Suppressor macrophage (primary cell): ENCODE data around the gene NFATC4.
"Not testable (repeated sequence)": the region's sequence is repeated elsewhere in the genome, so short reads cannot be mapped to it uniquely, and the experiment has no call there.

Source experiments
- DNase-seq, 4 experiments: peaks; one replicate each; pipeline ENCODE4 v3.0.0-alpha.2; 2020 to 2022

The NFATC4 gene

DNA sequence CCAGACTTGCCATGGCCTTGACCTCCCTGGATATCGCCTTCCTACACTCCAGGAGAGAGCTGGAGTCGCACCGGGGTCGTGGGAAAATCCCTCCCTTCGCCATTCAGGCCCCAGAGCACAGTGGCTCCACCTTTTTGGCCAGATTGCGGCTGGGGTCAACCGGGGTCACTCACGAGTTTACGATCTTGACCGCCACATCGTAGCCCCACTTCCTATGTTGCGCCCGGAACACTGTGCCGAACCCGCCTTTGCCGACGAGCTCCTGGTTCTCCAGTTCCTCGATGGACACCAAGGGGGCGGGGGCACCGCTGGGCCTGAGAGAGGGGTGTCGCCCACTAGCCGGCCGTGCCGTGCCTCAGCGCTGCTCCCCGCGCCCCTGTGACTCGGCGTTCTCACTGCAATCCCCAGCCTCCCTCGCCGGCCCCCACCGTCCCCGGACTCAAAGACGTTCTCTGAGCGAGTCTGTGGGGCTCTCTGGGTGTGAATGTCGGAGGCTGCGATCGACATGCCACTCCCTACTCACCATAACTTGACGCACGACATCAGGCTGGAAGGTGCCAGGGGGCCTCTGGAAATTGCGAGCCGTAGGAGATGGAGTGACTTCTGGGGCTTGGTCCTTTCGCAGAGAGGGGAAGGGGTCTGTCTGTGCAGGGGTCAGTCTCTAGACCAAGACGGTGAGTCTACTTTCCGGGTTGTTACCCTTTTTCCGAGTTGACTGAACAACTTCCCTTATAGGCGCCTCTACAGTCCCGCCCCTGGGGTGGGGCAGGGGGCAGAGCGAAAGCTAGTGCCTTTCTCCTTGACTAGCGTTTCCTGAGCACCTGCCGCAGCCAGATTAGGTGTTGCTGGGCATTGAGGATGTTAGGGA, 28.5 kb upstream of the NFATC4 start, which contains the start of gene RIPK3:
Gene RIPK3 (minus strand): TSS at position 708 of the 868 bp plus-strand sequence. CDS start 165 bp downstream, at position 543.
- DNase-seq: peak; percentile 69 to 85 (median 76)

DNA sequence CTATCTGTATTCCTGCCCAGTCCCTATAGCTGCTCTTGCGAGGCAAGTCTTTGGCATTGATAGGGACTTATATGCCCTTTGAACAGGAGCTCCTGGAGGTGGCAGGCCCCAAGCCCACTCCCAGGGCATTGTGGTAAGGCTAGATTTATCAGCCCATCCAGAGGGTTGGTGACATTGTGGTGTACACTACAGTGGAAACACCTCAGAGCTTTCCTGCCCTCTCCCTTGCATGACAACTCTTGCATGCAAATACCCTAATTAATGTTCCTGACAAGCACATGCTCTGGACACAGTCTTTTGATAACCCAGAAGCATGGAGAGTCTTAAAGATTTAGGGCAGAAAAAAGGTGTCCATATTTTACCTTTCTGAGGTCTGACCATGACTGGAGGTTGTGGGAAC, 27.4 kb upstream of the NFATC4 start:
- DNase-seq: no peak

DNA sequence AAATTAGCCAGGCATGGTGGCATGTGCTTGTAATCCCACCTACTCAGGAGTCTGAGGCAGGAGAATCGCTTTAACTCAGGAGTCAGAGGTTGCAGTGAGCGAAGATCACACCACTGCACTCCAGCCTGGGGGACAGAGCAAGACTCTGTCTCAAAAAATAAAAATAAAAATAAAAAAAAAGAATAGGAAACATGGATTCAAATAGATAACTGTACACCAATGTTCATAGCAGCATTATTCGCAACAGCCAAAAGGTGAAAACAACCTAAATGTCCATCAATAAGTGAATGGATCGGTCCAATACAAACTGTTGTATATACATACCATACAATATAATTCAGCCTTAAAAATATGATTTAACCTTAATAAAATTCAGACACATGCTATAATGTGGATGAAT, 25.1 kb upstream of the NFATC4 start:
- DNase-seq: no peak

DNA sequence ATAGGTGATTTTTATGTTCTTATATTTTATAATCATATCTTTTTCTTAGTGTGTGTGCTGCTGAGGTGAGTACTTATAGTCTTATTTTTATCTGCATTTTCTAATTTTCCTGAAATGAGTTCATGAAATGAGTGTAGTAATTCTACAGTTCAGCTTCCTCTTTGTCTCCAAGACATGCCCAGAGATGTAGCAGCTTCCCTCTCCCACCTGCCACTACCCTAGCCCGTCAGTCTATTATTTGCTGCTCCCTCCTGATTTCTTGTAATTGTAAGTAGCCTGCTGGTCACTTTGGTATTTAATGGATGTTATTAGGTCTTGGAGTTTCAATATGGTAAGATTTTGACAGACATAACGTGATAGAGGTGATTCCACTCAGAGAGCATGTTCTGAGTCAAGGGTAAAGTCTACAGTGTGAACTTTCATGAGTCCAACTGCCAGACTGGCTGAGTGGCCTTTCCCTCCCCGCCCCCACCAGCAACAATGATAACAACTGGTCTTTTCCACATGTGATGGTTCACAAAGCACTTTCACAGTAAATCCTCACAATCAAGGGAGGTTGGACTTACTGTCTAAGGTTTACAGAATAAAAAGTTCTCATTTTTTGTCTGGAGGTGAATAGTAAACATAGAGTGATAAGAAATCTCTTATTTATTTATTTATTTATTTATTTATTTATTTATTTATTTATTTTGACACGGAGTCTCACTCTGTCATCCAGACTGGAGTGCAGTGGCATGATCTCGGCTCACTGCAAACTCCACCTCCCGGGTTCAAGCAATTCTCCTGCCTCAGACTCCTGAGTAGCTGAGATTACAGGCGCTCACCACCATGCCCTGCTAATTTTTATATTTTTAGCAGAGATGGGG, 24.0 kb upstream of the NFATC4 start:
- DNase-seq: peak in 1 of 4 experiments; percentile 32

DNA sequence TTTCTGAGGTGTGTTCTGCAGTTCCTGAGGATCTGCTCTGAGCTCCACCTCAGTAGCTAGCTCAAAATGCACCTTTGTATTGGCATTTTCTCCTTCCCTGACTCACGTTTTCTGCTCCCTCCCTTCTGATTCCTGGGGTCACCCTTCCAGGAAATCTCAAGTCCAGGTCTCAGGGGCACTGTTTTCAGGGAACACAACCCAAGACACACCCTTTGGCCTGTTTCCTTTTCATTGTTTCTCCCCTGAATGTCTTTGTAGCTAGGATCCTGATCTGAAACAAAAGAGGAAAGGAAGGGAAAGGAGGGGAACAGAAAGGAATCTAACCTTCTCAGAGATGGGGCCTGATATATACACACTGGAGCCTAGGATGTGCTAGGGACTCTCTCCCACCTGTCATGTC, 20.9 kb upstream of the NFATC4 start:
- DNase-seq: no peak

DNA sequence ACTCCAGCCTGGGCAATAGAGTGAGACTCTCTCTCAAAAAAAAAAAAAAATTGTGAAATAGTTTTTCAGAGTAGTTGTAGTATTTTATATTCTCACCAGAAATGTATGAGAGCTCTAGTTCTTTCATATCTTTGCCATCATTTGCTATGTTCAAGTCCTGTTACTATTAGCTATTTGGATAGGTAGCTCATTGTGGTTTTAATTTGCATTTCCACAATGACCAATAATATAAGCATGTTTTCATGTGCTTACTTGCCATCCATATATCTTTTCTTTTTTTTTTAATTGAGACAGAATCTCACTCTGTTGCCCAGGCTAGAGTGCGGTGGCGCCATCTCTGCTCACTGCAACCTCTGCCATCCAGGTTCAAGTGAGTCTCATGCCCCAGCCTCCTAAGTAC, 19.8 kb upstream of the NFATC4 start:
- DNase-seq: no peak

DNA sequence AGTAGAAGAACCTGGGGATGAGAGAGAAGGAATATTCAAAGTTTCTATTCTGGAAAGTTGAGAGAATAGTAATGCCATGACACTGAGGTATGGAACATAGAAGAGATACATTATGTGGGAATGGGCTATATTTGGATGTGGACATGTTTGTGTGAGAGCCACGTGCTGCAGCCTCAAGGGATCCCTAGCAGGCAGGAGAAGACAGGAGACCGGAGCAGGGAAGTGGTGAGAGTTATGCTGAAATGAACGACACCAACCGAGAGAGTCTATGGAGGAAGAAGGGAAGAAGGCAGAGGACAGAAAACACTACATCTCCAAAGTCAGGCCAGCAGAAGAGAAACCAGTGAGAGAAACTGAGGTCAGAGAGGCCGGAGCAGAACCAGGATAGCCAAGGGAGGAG, 18.2 kb upstream of the NFATC4 start:
- DNase-seq: no peak

DNA sequence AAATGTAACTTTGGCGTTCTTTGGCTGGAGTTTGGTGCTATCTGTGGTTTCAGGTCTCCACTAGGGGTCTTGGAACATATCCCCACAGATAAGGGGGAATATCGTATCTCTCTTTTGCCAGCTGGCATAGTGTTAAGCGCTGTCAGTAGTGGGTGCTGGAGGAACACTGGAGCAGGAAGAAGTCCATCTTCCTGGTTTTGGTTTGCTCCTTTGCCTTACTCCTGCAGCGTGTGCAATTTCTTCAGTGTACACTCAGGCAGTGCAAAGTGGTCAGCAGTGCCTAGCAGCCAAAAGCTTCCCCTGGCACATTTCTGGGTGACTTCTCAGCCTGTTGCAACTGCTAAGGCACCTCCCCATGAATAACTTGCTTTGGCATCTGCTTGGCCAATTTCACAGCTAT, 16.5 kb upstream of the NFATC4 start:
- peak; percentile 62 to 79 (median 74) for DNase-seq

DNA sequence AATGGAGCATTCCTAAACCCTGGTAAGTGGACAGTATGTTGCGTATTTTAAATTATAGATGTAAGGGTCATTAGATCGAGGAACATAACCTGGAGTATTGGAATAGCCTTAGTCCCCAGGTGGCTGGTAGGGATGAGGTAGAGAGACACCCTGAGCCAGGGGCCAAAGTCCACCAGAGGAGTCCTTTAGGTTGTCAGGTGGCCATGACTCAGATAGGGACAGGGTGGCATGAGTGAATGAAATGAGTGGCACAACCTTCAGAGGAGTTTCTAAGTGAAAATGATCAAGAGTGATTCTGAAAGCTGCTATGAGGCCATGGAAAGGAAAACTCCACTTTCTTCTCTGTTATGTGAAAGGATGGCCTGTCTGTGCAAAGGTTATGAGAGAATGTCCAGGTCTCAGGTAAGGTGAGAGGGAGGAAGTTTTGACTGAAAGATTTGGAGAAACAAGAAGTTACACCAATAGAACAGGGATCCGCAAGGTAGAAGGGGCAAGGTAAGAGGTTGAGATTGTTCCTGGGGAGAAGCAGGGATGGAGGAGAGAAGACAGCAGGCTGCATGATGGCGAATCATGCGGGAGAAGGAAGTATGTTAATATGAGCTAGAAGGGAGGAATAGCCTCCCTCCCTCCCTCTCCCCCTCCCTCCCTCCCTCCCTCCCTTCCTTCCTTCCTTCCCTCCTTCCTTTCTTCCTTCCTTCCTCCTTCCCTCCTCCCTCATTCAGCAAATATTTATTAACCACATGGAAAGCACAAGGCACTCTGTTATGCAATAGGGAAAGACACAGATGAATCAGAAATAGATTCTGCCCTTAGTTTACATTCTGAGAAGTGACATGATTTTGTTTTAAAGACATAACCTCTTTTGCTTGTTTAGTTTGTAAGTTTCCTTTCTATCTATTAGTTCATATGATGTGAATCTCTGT, 14.2 kb upstream of the NFATC4 start:
- peak in 2 of 4 experiments; percentile 57 to 63 for DNase-seq

DNA sequence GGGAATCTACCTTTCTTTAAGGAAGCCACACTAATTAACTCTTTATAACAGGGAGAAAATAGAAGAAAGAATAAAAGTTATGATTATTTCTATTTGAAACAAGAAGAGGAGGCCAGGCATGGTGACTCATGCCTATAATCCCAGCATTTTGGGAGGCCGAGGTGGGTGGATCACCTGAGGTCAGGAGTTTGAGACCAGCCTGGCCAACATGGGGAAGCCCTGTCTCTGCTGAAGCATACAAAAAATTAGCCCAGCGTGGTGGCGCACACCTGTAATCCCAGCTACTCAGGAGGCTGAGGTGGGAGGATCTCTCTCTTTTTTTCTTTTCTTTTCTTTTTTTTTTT, 13.5 kb upstream of the NFATC4 start:
- DNase-seq: not testable (repeated sequence)

DNA sequence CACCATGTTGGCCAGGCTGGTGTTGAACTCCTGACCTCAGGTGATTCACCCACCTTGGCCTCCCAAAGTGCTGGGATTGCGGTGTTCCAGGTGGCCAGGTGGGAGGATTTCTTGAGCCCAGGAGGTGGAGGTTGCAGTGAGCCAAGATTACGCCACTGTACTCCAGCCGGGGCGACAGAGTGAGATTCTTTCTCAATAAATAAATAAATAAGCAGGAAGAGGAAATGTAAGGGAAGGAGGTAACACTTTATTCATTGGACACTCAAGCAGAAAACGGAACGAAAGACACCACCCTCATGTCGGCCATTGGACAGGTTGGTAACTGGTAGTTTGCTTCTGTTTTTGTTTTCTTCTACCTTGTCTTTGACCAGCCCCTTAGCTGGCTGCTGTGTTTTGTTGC, 13.0 kb upstream of the NFATC4 start:
- no peak for DNase-seq

DNA sequence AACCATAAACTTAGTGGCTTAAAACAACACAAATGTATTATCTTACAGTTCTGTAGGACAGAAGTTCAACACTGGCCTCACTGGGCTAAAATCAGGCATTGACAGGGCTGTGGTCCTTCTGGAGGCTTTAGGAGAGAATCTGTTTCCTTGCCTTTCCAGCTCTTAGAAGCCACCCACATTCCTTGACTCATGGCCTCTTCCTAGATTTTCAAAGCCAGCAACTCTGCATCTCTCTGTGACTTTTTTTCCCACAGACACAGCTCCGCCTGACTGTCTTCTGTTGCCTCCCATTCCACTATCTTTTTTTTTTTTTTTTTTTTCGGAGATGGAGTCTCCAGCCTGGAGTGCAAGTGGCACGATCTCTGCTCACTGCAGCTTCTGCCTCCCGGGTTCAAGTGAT, 11.8 kb upstream of the NFATC4 start:
- DNase-seq: no peak

DNA sequence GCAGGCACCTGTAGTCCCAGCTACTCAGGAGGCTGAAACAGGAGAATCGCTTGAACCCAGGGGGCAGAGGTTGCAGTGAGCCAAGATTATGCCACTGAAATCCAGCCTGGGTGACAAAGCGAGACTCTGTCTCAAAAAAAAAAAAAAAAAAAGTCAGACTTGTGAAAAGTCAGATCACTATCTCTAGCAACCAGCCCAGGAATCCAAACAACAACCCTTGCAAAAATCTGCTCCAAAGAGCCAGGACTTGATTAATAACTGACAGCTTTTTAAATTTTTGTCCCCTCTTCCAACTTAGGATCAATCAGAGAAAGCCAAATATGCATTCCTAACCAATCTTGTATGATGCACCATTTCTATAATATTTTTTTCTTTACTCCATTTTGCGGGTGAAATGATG, 7.7 kb upstream of the NFATC4 start:
- no peak for DNase-seq

DNA sequence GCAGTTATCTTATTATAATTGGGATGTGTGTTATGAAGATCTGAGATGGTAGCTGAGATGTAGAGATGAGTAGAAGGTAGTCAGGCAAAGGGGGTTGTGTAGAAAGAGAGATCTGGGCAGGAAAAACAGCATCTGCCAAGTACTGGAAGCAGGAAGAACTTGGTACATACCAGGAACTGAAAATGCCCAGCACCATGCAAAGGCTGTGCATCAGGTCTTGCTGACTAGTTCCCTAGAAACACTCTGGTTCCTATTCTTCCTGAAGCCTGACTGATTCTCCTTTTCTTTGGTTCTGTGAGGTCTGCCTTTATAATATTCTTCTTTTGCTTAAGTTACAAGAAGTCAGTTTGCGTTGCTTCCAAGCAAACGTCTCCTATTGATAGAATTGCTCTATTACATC, 6.7 kb upstream of the NFATC4 start:
- DNase-seq: peak; percentile 44 to 77 (median 65)

DNA sequence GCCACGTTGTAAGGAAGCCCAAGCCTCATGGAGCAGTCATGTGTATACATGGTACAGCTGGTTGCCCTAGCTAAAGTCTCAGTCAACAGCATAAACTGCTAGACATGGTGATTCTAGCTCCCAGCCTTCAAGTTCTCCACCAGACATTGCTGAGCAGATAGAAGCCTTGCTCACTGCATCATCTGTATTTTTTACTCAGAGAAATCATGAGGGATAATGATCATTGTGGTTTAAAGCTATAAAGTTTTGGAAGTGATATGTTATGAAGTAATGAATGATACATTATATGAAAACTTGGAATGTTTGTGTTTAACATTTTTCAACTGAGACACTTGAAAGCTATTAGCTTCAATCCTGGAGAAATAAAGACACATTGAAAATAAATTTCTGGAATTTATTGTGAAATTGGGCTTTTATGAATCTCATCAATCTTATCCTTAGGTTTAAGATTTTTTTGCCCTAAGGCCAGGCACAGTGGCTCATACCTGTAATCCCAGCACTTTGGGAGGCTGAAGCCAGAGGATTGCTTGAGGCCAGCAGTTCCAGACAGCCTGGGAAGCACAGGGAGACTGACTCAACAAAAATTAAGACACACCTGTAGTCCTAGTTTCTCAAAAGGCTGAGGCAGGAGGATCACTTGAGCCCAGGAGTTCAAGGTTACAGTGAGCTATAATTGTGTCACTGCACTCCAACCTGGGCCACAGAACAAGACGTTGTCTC, 5.6 kb upstream of the NFATC4 start:
- DNase-seq: no peak

DNA sequence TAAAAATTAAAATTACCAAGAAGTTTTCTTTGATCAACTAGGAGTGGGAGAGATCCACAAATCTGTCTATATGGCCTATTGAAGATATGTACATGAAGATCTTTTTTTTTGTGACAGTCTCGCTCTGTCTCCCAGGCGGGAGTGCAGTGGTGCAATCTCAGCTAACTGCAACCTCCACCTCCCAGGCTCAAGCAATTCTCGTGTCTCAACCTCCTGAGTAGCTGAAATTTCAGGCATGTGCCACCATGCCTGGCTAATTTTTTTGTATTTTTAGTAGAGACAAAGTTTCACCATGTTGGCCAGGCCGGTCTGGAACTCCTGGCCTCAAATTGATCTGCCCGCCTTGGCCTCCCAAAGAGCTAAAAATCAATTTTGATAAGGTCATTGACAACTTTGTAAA, 4.6 kb upstream of the NFATC4 start:
- no peak for DNase-seq

DNA sequence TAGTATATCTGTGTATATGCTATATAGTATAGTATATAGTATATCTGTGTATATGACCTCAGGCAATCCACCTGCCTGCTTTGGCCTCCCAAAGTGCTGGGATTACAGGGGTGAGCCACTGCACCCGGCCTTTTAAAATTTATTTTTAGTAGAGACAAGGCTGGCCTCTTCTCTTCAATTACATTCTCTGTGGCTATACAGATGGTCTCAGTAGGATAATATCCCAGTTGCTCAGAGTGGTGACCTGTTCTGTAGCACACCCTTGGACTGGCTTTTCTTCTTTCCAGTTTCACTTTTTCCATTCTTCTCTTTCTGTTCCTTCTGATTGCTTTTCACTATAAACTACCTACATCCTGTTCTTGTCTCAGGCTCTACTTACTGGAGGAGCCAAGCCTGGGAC, 3.1 kb upstream of the NFATC4 start:
- DNase-seq: no peak

DNA sequence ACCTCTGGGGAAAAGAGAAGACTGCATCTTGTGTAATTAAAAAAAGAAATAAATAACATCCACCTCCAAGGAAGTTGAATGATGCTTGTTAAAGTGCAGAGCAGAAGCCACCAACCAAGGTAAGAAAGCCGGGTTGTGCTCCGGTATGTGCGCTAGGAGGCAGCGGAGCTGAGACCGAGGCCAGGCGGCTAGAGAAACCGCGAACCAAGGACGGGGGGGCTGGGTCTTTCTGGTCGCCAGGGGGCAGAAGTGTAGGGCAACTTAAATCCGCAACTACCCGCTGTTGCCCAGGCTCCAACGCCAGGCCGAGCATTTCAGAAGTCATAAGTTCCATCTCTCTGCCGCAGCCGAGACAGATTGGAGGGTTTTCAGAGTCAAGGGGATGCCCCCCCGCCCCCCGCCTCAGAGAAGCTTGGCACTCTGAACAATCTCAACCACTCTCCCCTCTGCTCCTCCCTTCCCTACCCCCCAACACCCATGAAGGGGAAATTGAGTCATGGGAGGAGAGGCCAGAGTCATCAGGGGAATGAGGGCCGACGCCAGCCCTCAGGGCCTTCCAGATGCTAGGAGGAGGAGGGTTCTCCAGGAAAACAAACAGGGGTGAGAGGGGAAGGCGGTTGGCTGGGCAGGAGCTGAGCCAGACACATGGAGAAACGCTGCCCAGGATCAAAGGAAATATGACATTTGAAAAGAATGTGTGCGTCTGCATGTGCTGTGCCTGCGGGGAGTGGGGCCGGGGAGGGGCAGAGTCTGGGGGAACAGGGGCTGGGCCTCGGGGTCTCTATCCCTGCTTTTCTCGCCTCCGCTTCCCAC, 2.2 kb upstream of the NFATC4 start:
- DNase-seq: peak; percentile 78 to 91 (median 81)

DNA sequence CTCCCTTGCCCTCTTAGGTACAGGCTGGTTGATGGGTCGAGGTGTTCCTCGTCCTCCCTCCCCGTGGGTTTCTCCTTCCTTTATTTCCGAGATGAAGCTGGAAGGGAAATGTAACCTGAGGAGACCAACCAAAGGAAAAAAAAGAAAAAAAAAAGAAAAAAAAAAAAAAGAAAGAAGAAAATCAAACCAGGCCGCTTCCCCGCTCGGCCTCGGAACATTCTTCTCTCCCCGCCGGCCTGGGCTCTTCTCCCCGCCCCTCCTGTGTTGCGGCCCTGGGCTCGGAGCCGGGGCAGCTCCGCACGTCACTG, 1.6 kb upstream of the NFATC4 start:
- no peak for DNase-seq

DNA sequence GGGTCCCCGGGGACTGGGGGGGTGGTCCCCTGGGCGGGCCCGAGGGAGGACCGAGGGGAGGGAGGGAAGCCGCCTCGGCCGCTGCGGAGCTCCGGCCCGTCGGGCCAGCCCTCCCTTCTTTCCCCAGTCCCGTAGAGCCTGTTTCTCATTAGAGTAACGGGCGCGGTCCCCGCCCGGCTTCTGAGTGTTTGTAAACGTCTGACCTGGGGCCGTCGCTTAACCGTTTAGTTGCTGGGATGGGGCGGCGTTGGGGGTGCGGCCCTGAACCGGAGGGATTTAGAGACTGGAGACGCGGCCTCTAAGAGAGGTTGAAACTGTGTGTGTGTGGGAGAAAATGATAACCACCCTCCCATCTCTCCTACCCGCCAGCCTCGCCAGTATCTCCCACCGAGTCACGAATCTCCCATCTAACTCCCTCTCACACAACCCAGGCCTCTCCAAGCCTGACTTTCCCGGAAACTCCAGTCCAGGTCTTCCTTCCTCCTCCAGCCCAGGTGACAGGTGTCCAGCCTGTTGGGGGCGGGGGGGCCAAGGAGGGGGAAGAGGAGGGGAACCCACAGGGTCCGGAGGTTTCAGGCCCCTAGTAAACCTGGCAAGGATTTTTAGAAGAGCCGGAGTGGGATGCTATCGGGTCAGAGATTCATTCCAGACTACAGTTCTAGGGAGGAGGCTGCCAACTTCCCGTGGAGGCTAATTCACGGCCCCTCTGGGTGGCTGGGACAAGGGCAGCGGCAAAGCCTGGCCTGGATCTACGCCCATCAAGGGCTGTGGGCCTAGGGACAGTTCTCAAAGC, 1.1 kb upstream of the NFATC4 start:
- DNase-seq: peak in 2 of 4 experiments; percentile 23 to 30
